ENCODE results near the gene ROGDI.
A peak's percentile ranks its signal among the peaks of the same experiment; 100 is the strongest.
"Not testable (repeated sequence)": the region's sequence is repeated elsewhere in the genome, so short reads cannot be mapped to it uniquely, and the experiment has no call there.

ROGDI gene

DNA sequence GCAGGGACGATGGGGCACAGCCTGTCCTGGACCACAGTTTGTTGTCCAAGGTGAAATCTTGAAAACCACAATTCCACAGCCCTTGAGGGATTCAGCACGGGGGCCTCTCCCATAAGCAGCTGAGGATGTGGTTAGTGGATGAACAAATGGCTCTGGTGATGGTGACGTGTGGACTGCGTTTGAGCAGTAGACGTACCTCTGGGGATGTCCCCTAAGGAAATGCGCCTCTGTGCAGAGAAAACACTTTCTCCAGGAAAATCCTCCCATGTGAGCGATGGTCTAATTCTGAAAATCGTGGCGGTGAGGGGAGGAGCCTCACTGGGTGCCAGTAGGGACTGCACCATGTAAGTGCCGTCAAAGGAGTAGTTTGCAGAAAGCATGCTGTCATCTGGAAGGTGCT is 11.6 kb downstream of the ROGDI start:
- no peak for DNase-seq (ENCODE audit: low read depth in 2 of 2)

DNA sequence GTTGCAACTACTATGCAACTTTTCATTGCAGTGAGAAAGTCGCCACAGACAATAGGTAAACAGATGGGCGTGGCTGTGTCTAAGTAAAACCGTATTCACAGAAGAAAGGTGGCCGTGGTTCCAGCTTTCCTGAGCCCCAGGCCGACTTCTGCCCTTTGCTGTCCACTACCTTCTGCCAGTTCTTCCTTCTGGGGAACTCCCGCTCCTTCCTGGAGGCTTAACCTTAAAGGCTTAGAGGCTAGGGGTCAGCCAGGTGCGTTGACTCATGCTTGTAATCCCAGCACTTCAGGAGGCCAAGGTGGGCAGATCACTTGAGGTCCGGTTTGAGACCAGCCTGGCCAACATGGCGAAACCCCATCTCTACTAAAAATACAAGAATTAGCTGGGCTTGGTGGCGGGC is 12.2 kb downstream of the ROGDI start:
- no peak for DNase-seq (ENCODE audit: low read depth in 2 of 2)

GRCh38 chr16:4788910-4789309 is 13.5 kb downstream of the ROGDI start:
- DNase-seq (ENCODE audit: low read depth in 2 of 2) = no peak

- DNase-seq (ENCODE audit: low read depth in 2 of 2) = no peak
These were observed 13.9 kb downstream of the ROGDI start for GRCh38 chr16:4788489-4788889.

DNA sequence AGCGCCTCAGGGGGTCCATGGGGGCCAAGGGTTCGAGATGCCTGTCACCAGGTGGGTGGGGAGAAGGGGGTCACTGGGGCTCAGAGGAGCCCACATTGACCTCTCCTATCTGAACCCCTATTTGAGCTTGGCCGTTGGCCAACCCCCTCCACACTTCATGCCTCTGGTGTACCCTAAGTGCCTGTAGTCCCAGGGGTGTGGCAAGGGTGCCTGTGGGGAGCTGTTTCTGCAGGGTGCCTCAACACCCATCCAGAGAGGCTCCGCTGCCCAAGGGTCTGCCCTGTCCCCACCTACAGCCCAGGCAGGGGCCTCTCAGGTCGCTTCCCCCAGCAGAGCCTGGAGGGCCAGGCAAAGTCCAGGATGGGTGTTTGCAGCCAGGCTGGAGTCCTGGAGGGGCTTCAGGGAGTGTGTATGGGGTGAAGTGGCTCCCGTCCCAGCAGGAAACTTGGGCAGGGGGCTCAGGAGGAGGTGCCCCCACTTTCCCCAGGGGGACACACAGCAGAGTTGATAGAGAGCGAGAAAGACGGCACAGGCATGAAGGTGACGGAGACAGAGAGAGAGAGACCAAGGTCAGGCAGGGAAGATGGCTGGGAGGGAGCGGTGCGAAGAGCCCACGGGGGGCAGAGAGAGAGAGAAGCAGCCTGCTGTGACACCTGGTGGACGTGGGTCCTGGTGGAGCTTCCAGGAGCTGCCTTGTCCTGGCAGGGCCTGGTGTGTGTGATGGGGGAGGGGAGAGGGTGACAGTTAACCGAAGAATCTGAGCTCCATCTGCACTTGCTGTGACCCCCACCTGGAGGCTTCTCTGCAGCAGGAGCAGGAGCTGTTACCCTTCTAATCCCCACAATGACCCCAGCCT is 14.6 kb downstream of the ROGDI start, which contains the start of gene SEPTIN12:
Gene SEPTIN12 (minus strand): TSS at position 719 of the 856 bp plus-strand sequence. CDS start 700 bp downstream, at position 19.
- DNase-seq (ENCODE audit: low read depth in 2 of 2) = no peak

DNA sequence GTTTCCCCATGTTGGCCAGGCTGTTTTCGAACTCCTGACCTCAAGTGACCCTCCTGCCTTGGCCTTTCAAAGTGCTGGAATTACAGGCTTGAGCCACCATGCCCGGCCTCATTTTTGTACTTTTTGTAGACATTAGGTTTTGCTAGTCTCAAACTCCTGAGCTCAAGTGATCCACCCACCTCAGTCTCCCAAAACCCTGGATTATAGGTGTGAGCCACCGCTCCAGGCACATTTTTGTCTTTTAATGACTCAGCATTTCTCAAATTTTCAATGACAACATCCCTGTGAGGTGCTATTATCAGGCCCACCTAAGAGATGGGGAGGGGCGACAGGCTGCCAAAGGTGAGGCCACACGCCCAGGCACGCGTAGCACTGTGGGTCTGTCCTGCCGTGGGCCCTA is 15.4 kb downstream of the ROGDI start:
- DNase-seq (ENCODE audit: low read depth in 2 of 2) = no peak

DNA sequence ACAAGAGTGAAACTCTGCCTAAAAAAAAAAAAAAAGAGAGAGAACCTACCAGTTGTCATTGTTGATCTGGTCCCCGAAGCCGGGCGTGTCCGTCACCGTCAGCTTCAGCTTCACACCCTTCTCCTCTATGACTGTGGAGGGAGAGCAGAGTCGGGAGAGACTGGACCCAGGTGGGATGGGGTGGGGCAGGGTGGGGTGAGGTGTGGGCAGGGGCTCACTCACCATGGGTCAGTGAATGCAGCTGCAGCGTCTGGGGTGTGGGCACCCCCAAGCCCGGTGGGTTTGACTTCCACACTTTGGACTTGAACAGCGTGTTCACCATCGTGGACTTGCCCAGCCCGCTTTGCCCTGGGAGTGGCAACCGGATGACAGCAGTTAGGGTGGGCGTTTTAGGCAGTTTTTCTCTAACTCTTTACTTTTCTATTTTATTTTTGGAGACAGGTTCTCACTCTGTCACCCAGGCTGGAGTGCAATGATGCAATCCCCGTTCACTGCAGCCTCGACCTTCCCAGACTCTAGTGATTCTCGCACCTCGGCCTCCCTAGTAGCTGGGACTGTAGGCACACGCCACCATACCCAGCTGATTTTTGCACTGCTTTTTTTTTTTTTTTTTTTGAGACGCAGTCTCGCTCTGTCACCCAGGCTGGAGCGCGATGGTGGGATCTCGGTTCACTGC is 16.5 kb downstream of the ROGDI start:
- DNase-seq (ENCODE audit: low read depth in 2 of 2) = no peak

- not testable (repeated sequence) for DNase-seq (ENCODE audit: low read depth in 2 of 2)
These were observed 17.9 kb downstream of the ROGDI start for GRCh38 chr16:4784444-4784987.

- DNase-seq (ENCODE audit: low read depth in 2 of 2) = no peak
These were observed 18.5 kb downstream of the ROGDI start for GRCh38 chr16:4783951-4784336.

DNA sequence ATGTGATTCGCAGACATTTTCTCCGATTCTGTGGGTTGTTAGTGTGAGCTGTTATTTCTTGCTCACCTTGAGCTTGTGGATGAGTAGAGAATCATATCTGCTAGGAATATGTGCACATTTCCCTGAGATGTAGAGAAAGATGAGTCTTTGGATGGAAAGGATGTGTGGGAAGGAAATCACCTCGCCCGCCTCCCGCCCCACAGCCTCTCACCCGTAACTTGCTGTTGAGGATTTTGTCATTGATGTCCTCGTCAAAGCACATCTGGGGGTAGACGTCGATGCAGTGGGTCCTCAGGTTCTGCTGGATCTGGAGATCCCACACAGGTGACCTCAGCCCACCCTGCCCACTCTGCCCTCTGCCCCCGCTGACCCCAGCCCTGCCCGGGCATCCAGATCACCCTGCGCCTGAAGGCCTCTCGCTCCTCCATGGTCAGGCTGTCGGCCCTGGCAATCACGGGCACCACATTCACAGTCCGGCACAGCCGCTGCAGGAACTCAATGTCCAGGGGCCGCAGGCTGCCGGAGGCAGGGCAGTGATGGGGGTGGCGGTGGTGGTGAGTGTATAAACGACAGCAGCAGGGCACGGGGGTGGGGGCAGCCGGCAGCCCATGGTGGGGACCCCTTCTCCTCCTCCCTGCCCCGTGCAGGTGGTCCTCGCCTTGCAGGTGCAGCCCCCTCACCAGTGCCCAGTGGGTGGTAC is 19.0 kb downstream of the ROGDI start:
- no peak for DNase-seq (ENCODE audit: low read depth in 2 of 2)

DNA sequence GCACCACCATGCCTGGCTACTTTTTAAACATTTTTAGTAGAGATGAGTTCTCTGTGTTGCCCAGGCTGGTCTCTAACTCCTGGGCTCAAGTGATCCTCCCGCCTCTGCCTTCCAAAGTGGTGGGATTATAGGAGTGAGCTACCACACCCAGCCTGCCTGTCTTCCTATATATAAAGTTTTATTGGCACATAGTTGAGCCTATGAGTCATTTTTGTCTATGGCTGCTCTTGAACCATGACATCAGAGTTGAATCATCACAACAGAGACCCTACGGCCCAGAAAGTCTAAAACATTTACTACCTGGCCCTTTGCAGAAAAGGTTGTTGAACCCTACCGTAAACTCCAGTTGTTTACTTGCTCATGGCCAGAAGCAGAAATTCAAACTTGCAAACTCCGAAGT is 22.2 kb downstream of the ROGDI start:
- DNase-seq (ENCODE audit: low read depth in 2 of 2) = no peak

- no peak for DNase-seq (ENCODE audit: low read depth in 2 of 2)
These were observed 24.4 kb downstream of the ROGDI start for GRCh38 chr16:4778050-4778392.

DNA sequence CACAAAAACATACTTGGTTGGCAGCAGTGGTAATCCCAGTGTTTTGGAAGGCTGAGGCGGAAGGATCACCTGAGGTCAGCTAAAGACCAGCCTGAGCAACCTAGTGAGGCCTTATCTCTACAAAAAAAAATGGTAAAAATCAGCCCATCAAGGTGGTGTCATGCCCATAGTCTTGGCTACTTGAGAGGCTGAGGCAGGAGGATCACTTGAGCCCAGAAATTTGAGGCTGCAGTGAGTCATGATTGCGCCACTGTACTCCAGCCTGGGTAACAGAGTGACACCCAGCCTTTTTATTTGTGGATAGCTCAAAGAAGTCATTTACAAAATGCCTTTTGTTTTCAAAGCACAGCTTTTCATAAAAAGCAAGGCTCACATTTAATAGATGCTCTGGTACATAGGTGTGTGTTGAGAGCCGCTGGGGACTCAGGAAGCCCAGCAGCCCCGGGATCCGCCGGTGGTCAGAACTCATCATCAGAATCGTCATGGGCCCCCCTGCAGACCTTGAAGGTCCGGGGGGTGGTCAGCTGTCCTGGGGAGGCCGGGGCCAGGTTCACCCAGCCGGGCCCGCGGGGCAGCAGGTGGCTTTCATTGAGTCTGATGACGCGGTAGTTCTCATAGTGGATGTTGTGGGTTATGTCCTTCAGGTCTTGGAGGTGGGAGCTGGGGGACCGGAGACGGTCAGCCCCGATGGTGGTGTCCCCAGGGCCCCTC is 24.9 kb downstream of the ROGDI start:
- no peak for DNase-seq (ENCODE audit: low read depth in 2 of 2)

- no peak for DNase-seq (ENCODE audit: low read depth in 2 of 2)
These were observed 26.2 kb downstream of the ROGDI start for GRCh38 chr16:4776141-4776705.

DNA sequence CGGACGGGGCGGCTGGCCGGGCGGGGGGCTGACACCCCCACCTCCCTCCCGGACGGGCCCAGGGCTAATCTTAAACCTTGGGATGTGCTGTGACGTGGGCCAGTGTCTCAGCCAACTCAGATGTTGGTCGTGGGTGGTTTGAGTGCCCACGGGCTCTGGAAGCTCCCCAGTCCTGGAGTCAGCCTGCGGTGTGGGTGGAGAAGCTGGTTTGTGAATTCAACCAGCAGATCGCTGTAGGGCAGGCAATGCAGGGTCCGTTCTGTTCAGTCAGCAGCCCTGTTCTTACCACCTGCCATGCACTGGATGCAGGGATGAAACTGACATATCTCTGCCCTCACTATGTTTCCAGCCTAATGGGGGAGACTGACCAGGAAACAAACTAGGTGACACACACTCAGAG is 27.4 kb downstream of the ROGDI start:
- no peak for DNase-seq (ENCODE audit: low read depth in 2 of 2)

GRCh38 chr16:4772351-4772750 is 30.1 kb downstream of the ROGDI start:
- DNase-seq (ENCODE audit: low read depth in 2 of 2) = no peak

DNA sequence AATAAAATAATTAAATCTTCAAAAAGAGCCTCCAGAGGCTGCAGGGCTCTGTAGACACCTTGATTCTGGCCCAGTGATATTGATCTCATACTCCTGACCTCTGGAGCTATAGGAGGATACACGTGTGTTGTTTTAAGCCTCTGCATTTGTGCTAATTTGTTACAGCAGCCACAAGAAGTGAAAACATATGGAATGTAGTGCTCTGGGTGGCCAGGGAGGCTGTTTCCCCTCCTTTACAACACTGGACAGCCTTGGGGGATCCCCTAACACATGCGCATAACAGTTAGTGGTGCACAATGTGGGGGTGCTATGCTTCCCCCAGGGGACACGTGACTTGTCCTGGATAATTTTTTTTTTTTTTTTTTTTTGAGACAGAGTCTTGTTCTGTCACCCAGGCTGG is 30.8 kb downstream of the ROGDI start:
- DNase-seq (ENCODE audit: low read depth in 2 of 2) = no peak

DNA sequence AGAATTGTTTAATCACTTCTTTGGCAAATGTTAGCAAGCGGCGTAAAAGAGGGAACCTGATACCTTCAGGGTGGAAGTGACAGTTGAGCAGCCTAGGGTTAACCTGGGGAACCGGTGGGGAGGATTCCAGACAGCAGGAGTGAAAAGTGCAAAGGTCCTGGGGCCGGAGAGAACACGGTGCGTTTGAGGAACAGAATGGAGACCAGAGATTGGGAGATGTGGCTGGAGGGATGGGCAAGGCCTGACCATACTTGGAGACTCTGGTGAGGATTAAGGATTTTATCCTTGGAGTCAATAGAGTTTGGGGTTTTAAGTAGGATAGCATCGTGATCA is 33.2 kb downstream of the ROGDI start:
- no peak for DNase-seq (ENCODE audit: low read depth in 2 of 2)

DNA sequence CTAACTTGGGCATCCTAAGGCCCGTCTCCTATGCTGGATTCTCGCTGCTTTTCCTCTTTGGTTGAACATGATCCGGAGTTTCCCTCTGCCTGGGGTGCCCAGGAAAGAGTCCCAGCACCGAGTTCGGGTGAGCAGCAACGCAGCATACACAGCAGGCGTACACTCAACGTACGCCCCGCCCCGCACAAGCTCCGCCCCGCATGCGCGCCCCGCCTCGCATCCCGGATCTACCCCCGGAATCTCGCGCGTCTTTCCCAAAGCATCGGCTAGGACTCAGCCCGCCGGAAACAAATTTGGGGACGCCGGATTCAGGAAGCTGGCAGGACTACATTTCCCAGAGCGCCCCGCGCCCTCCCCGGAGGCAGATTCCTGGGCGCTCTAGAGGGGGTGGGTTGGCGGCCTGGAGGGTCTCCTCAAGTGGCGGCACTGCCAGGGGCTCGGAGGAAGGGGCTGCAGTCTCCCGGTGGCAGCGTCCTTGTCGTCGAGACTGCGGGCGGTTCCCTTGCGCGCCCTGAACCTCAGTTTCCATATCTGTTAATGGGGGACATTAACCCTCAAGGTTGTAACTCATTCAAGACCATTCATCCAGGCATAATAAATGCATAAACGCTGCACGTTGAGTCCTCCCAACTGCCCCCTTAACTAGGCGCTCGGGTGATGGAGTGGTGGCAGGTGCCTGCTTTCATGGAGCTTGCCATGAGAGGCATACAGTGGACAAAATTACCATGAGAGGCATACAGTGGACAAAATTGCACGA is 33.7 kb downstream of the ROGDI start:
- peak; percentile 64 to 65 for DNase-seq (ENCODE audit: low read depth in 2 of 2)

GRCh38 chr16:4767872-4768548 is 34.4 kb downstream of the ROGDI start:
- no peak for DNase-seq (ENCODE audit: low read depth in 2 of 2)
